ENCODE results near the gene CPLX3.
"Not testable (repeated sequence)": the region's sequence is repeated elsewhere in the genome, so short reads cannot be mapped to it uniquely, and the experiment has no call there.

Gene CPLX3

DNA sequence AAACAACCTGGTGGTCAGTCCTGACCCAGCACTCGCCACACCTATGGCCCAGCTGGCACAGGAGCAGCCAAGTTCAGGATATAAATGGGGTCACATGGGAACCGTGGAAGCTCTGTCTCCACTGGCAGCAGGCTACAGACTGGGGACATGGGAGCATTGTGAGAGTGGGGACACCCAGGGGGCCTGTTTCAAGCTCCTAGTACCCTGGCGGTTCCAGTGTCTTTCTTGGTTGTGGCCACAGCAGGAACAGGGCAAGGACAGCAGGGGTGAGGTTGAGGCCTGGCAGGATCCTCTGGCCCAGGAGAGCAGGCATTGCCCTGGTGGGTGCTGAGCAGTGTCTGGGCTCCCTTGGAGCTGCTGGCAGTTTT is 42.6 kb upstream of the CPLX3 start:
- H3K4me3 ChIP-seq (ENCODE audit: low read depth, low read length): no peak overlapping the region
- no peaks in the 10 kb centered on the region for H3K36me3 ChIP-seq (ENCODE audit: control insufficient read depth, insufficient read depth, low read length)
- H3K9me3 ChIP-seq (ENCODE audit: control insufficient read depth, insufficient read depth, low read length): no peaks in the 10 kb centered on the region
- peaks cover 55% of the 10 kb centered on the region for H3K27me3 ChIP-seq (ENCODE audit: control insufficient read depth, insufficient read depth, low read length)
- H3K9ac ChIP-seq (ENCODE audit: low read depth, low read length): no peak overlapping the region
- peaks cover 10% of the 10 kb centered on the region for H3K4me1 ChIP-seq (ENCODE audit: control insufficient read depth, insufficient read depth, low read length)

DNA sequence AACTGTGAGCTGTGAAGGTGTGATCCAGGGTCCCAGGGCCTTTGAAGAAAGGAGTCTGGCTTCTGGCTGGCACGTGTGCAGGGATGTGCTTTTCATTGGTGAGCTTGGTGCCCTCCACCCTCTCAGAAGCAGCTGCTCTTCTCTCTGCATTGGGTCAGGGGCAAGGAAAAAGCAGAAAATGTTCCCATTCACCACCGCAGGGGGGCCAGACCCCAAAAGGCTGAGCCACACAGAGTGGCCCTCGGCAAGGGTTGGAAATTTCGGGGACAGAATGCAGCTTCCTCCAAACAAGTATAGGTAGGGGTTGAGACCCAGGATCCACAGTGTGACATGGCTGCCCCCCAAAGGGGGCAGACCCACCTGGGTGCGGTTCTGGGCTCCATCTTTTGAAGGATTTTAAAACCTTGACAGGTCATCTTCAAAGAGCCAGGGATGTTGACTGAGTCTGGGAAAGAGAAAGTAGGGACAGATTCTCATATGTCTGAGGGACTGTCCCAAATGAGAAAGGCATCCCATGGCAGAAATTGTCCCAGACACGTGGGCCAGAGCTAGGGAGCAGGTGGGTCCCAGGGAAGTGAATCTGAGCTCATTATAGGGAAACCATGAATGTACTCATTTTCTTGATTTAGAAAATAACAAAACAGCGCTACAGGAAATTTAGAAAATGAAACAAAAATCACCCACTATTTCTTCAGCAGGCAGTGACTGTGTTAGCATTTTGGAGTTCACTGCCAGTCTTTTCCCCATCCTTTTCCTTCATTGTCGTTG is 41.8 kb upstream of the CPLX3 start:
- Histone ChIP-seq H3K27me3 (ENCODE audit: control insufficient read depth, insufficient read depth, low read length) (peaks cover 57% of the 10 kb centered on the region), H3K4me1 (ENCODE audit: control insufficient read depth, insufficient read depth, low read length) (peaks cover 15% of the 10 kb centered on the region), H3K4me3 (ENCODE audit: low read depth, low read length) (no peak overlapping the region), H3K9me3 (ENCODE audit: control insufficient read depth, insufficient read depth, low read length) (no peaks in the 10 kb centered on the region), H3K9ac (ENCODE audit: low read depth, low read length) (no peak overlapping the region), H3K36me3 (ENCODE audit: control insufficient read depth, insufficient read depth, low read length) (no peaks in the 10 kb centered on the region)

DNA sequence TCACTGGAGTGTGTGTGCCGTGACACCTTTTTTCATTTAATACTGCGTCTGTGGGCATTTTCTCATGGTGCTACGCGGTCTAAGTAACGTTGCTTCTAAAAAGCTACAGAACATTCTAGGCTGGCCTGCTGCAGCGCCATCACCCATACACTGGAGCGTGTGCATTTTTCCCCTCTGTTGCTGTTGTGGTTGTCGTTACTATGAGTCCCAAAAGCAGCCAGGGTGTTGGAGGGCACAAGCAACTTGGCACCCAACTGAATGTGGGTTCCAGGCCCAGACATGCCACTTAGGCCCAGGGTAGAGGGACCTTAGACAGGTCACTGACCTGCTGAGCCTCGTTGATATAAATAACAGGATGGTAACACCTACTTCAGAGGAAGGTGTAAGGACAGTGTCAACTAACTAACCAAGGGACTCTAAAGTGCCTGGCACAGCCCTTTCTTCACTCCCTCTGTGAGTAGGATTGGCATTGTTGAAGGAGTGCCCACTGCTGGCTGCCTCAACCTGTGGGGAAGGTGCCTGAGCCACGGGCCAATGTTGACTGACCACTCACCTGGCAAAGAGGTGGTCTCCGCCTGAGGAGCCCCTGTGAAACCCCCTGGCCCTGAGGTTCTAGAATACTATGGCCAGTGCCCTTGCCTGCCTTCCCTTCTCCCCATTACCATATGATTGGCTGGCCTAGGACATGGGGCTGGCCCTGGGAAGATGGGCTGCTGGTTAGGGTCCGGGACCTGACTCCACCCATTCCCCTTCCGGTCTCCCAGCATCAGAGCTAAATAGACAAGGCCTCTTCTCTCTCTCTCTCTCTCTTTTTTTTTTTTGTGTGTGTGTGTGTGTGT is 41.0 kb upstream of the CPLX3 start:
- no peaks in the 10 kb centered on the region for H3K9me3 ChIP-seq (ENCODE audit: control insufficient read depth, insufficient read depth, low read length)
- H3K9ac ChIP-seq (ENCODE audit: low read depth, low read length): no peak overlapping the region
- no peak overlapping the region for H3K4me3 ChIP-seq (ENCODE audit: low read depth, low read length)
- peaks cover 15% of the 10 kb centered on the region for H3K4me1 ChIP-seq (ENCODE audit: control insufficient read depth, insufficient read depth, low read length)
- peaks cover 58% of the 10 kb centered on the region for H3K27me3 ChIP-seq (ENCODE audit: control insufficient read depth, insufficient read depth, low read length)
- H3K36me3 ChIP-seq (ENCODE audit: control insufficient read depth, insufficient read depth, low read length): no peaks in the 10 kb centered on the region

DNA sequence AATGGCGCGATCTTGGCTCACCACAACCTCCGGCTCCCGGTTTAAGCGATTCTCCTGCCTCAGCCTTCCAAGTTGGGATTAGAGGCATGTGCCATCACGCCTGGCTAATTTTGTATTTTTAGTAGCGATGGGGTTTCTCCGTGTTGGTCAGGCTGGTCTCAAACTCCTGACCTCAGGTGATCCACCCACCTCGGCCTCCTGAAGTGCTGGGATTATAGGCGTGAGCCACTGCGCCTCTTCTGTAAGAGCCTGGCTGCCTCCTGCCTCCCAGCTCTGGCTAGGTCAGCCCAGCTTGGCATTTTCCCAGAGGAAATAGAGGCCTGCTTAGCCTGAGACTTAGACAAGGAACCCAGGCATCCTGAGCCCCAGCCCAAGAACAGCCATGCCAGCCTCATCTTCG is 40.3 kb upstream of the CPLX3 start:
- Histone ChIP-seq H3K4me1 (ENCODE audit: control insufficient read depth, insufficient read depth, low read length) (peaks cover 15% of the 10 kb centered on the region), H3K27me3 (ENCODE audit: control insufficient read depth, insufficient read depth, low read length) (peaks cover 56% of the 10 kb centered on the region)
- not testable (repeated sequence) for H3K4me3 ChIP-seq (ENCODE audit: low read depth, low read length); H3K9ac ChIP-seq (ENCODE audit: low read depth, low read length); H3K36me3 ChIP-seq (ENCODE audit: control insufficient read depth, insufficient read depth, low read length); H3K9me3 ChIP-seq (ENCODE audit: control insufficient read depth, insufficient read depth, low read length)

DNA sequence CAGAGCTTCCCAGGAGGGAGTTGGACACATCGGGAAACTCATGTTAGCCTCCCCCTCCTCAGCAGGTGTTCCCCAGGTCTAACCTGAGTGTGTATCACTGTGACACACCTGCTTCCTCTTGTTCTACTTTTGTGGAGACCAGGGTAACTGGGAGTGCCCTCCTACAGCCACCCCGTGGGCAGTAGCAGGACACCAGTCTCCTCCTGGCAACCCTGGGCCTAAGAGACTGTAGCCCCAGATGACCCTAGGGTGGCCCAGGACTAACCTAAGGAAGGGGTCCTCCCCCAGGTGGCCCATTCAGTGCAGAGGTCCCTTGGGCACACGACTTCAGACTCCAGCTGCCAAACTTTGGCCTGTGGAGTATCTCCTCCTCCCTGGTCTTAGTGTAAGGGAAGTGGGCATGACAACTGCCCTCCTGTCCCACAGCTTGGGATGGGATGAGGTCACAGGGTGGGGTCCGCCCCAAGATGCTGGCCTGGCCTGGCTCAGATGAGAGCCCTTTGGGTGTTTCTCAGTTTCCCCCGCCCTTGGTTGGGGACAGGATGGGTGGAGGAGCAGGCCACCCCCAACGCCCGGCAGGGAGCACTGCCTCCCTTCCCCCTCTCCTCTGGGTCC is 39.8 kb upstream of the CPLX3 start:
- Histone ChIP-seq H3K4me1 (ENCODE audit: control insufficient read depth, insufficient read depth, low read length) (peaks cover 13% of the 10 kb centered on the region), H3K9ac (ENCODE audit: low read depth, low read length) (no peak overlapping the region), H3K36me3 (ENCODE audit: control insufficient read depth, insufficient read depth, low read length) (no peaks in the 10 kb centered on the region), H3K9me3 (ENCODE audit: control insufficient read depth, insufficient read depth, low read length) (no peaks in the 10 kb centered on the region), H3K4me3 (ENCODE audit: low read depth, low read length) (no peak overlapping the region), H3K27me3 (ENCODE audit: control insufficient read depth, insufficient read depth, low read length) (peaks cover 53% of the 10 kb centered on the region)

DNA sequence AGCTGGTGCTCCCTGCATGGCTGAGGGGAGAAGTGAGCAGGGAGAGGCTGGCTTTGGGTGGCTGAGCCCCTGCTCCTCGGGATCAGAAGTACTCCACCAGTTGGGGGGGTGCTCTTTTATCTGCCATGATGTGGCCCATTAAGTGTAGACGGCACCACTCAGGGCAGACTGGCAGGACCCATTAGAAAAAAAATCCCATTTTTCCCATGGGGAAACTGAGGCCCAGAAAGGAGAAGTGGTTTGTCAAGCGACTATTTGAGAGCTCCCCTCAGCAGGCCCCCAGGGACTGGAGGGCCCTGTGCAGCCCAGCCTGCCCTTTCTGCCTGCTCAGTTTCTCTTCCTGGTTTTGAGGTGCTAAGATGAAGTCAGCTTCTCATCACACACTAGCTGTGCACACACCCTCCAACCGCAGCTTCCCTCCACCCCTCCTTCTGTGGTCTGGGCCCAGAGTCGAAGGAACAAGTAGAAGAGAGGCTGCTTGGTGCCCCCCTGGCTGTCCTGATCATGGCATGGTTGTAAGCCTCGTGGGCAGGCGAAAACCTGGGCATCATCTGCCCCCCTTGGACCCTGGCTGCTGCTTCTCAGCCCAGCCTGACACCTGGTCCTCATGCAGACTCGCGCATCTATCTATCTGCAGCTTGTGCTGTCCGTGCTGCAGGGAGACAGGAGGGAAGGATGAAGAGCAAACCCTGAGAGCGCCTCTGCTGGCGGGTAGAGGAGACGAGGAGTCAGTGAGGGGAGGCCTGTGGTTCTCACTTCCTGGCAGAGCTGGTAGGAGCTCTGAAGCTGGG is 39.0 kb upstream of the CPLX3 start:
- Histone ChIP-seq H3K27me3 (ENCODE audit: control insufficient read depth, insufficient read depth, low read length) (peaks cover 58% of the 10 kb centered on the region), H3K36me3 (ENCODE audit: control insufficient read depth, insufficient read depth, low read length) (no peaks in the 10 kb centered on the region), H3K9ac (ENCODE audit: low read depth, low read length) (no peak overlapping the region), H3K9me3 (ENCODE audit: control insufficient read depth, insufficient read depth, low read length) (no peaks in the 10 kb centered on the region), H3K4me1 (ENCODE audit: control insufficient read depth, insufficient read depth, low read length) (peaks cover 13% of the 10 kb centered on the region), H3K4me3 (ENCODE audit: low read depth, low read length) (no peak overlapping the region)

DNA sequence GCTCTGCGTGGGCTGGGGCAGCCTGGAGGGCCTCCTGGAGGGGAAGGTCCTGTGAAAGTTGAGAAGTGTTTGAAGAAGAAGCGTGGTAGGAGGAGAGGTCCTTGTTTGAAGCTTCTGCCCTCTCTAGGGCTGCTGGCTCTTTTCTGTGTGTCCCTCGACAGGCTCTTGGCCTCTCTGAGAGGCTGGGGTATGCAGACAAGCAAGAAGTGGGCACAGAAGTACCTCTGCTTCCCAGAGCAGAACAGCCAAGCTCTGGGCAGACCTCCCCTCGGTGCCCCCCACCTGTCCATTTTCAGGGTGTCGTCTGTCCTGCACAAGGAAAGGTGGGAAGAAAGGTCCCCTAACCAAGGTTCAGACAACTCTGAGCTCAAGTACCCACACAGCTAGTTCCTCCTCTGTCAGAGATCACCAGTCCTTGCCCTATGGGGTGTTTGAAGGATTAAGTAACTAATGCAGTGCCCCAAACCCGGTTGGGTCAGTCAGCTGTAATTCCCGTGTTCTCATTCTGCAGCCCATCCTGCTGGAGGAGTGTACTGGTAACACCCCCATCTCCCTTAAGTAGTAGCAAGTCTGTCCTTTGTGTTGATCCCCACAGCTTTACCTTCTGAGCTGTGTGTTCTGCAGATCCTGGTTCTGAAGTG is 38.3 kb upstream of the CPLX3 start:
- H3K4me1 ChIP-seq (ENCODE audit: control insufficient read depth, insufficient read depth, low read length): peaks cover 13% of the 10 kb centered on the region
- H3K36me3 ChIP-seq (ENCODE audit: control insufficient read depth, insufficient read depth, low read length): no peaks in the 10 kb centered on the region
- no peaks in the 10 kb centered on the region for H3K9me3 ChIP-seq (ENCODE audit: control insufficient read depth, insufficient read depth, low read length)
- peaks cover 54% of the 10 kb centered on the region for H3K27me3 ChIP-seq (ENCODE audit: control insufficient read depth, insufficient read depth, low read length)
- no peak overlapping the region for H3K9ac ChIP-seq (ENCODE audit: low read depth, low read length)
- H3K4me3 ChIP-seq (ENCODE audit: low read depth, low read length): no peak overlapping the region

DNA sequence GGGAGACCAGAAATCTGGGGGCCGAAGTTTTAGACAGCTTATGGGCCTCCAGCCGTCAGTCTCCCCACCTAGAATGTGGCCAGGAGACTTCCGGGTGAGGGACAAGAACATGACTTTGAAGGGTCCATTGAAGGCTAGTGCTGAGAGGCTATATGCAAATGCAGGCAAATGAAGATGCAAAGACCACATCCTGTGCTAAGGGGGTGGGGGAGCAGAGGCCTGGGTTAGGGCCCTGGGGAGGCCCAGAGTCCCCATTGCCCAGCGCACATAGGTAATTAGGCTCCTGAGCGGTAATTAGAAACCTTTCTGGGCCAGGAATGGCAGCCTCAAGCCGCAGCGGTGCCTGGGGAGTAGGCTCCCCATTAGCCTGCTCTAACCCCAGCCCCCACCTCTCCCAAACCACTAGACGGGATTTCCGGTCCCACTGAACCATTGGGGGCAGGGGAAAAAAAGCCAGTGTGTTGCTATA is 37.7 kb upstream of the CPLX3 start:
- no peak overlapping the region for H3K9ac ChIP-seq (ENCODE audit: low read depth, low read length)
- H3K27me3 ChIP-seq (ENCODE audit: control insufficient read depth, insufficient read depth, low read length): peaks cover 49% of the 10 kb centered on the region
- no peaks in the 10 kb centered on the region for H3K36me3 ChIP-seq (ENCODE audit: control insufficient read depth, insufficient read depth, low read length)

DNA sequence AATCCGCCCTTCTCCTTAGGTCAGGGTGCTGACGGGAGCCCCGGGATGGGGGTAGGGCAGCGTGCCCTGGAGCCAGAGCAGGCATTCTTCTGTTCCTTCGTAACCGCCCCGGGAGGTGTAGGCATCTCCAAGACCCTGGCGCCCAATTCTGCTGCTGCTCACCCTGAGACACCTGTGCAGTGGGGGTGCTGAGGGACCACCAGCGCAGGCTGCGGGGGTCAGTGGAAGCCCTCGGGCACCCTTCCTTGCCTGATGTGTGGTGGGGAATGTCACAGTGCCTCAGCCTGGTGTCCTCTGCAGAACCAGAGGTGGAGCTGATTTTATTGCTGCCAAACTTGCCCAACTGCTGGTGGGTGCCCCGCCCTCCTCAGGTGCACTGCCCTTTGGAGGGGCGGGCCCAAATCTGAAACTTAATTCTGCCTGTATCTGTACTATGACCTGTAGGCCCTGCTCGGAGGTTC is 37.2 kb upstream of the CPLX3 start:
- H3K36me3 ChIP-seq (ENCODE audit: control insufficient read depth, insufficient read depth, low read length): no peaks in the 10 kb centered on the region
- no peak overlapping the region for H3K4me3 ChIP-seq (ENCODE audit: low read depth, low read length)
- H3K4me1 ChIP-seq (ENCODE audit: control insufficient read depth, insufficient read depth, low read length): peaks cover 13% of the 10 kb centered on the region
- peaks cover 47% of the 10 kb centered on the region for H3K27me3 ChIP-seq (ENCODE audit: control insufficient read depth, insufficient read depth, low read length)
- H3K9ac ChIP-seq (ENCODE audit: low read depth, low read length): no peak overlapping the region
- H3K9me3 ChIP-seq (ENCODE audit: control insufficient read depth, insufficient read depth, low read length): no peaks in the 10 kb centered on the region

More for the DNA sequence above, 37.7 kb upstream of the CPLX3 start:
- no peaks in the 10 kb centered on the region for H3K9me3 ChIP-seq (ENCODE audit: control insufficient read depth, insufficient read depth, low read length)
- H3K4me1 ChIP-seq (ENCODE audit: control insufficient read depth, insufficient read depth, low read length): peaks cover 13% of the 10 kb centered on the region
- no peak overlapping the region for H3K4me3 ChIP-seq (ENCODE audit: low read depth, low read length)

DNA sequence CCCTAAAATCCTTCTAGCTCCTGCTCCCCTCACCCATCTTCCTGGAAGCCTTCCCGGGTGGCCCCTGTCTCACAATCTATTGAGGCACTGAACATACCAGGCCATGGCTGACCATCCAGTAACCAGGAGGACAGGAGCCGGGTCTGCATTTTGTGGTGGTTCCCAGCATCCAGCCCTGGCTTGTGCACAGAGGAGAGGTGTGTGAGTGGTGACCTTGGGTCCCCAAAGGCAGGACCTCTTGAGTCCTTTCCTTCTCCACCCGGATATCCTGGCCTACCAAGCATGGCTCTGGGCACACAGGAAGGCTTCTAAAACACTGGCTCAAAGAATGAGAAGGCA is 36.7 kb upstream of the CPLX3 start:
- H3K9ac ChIP-seq (ENCODE audit: low read depth, low read length): no peak overlapping the region
- H3K9me3 ChIP-seq (ENCODE audit: control insufficient read depth, insufficient read depth, low read length): no peaks in the 10 kb centered on the region
- no peaks in the 10 kb centered on the region for H3K36me3 ChIP-seq (ENCODE audit: control insufficient read depth, insufficient read depth, low read length)
- H3K27me3 ChIP-seq (ENCODE audit: control insufficient read depth, insufficient read depth, low read length): peaks cover 47% of the 10 kb centered on the region
- H3K4me3 ChIP-seq (ENCODE audit: low read depth, low read length): no peak overlapping the region
- peaks cover 13% of the 10 kb centered on the region for H3K4me1 ChIP-seq (ENCODE audit: control insufficient read depth, insufficient read depth, low read length)
